WTC11 (cell line): ENCODE data around the gene LRRC37A3.
"Not testable (repeated sequence)": the region's sequence is repeated elsewhere in the genome, so short reads cannot be mapped to it uniquely, and the experiment has no call there.

Experiments used
- CREB1 ChIP-seq: sonication (generic); formaldehyde crosslinking; IDR thresholded peaks from 2 replicates; pipeline ENCODE4 v1.8.0; 2023; ENCODE audit warnings: mild to moderate bottlenecking, missing genetic modification reagents
- JUN ChIP-seq: sonication (generic); formaldehyde crosslinking; IDR thresholded peaks from 2 replicates; pipeline ENCODE4 v1.8.0; 2023; ENCODE audit warnings: mild to moderate bottlenecking, missing genetic modification reagents
- NR2C2 ChIP-seq: sonication (generic); formaldehyde crosslinking; IDR thresholded peaks from 2 replicates; pipeline ENCODE4 v1.8.0; 2022; ENCODE audit warnings: mild to moderate bottlenecking, missing genetic modification reagents
- SMAD3 ChIP-seq: sonication (generic); formaldehyde crosslinking; IDR thresholded peaks from 2 replicates; pipeline ENCODE4 v1.8.0; 2022; ENCODE audit warnings: missing genetic modification reagents, mild to moderate bottlenecking, borderline replicate concordance
- TF ChIP-seq, protein P1 (sequence below): fragments of 200-600 bp; IDR thresholded peaks from 2 replicates; pipeline ENCODE4 v1.8.0; 2022; ENCODE audit warnings: antibody characterized with exemption
- TF ChIP-seq, protein P2 (sequence below): sonication (generic); formaldehyde crosslinking; conservative IDR thresholded peaks from 2 replicates; pipeline ENCODE4 v1.8.1; 2022; ENCODE audit warnings: mild to moderate bottlenecking, missing genetic modification reagents
- TF ChIP-seq, protein P3 (sequence below): sonication (generic); formaldehyde crosslinking; IDR thresholded peaks from 2 replicates; pipeline ENCODE4 v1.8.1; 2022; ENCODE audit warnings: low read depth, mild to moderate bottlenecking, moderate library complexity, missing genetic modification reagents, borderline replicate concordance
- TF ChIP-seq, protein P4 (sequence below): sonication (generic); formaldehyde crosslinking; IDR thresholded peaks from 2 replicates; pipeline ENCODE4 v1.8.0; 2022; ENCODE audit warnings: mild to moderate bottlenecking, missing genetic modification reagents

DNA sequence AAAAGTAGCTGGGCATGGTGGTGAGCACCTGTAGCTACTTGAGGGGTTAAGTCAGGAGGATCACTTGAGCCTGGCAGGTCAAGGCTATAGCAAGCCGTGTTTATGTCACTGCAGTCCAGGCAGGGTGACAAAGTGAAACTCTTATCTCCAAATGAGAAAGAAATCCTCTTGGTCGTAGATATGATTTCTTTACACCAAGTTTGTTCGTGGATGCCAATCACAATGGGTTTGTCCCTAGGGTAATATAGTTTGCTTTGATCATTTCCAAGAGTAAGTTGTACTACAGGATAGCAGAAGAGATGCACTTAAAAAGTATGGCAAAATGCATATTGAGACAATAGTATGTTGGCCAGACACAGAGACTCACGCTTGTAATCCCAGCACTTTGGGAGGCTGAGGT lies 6.0 kb upstream of the LRRC37A3 start:
- TF ChIP-seq, protein P1, sequence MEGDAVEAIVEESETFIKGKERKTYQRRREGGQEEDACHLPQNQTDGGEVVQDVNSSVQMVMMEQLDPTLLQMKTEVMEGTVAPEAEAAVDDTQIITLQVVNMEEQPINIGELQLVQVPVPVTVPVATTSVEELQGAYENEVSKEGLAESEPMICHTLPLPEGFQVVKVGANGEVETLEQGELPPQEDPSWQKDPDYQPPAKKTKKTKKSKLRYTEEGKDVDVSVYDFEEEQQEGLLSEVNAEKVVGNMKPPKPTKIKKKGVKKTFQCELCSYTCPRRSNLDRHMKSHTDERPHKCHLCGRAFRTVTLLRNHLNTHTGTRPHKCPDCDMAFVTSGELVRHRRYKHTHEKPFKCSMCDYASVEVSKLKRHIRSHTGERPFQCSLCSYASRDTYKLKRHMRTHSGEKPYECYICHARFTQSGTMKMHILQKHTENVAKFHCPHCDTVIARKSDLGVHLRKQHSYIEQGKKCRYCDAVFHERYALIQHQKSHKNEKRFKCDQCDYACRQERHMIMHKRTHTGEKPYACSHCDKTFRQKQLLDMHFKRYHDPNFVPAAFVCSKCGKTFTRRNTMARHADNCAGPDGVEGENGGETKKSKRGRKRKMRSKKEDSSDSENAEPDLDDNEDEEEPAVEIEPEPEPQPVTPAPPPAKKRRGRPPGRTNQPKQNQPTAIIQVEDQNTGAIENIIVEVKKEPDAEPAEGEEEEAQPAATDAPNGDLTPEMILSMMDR, result not testable (repeated sequence)
- TF ChIP-seq, protein P2, sequence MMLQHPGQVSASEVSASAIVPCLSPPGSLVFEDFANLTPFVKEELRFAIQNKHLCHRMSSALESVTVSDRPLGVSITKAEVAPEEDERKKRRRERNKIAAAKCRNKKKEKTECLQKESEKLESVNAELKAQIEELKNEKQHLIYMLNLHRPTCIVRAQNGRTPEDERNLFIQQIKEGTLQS (CRISPR knock-in tag), result not testable (repeated sequence)
- not testable (repeated sequence) for TF ChIP-seq JUN (CRISPR knock-in tag); NR2C2 (CRISPR knock-in tag); SMAD3; CREB1
- TF ChIP-seq, protein P3, sequence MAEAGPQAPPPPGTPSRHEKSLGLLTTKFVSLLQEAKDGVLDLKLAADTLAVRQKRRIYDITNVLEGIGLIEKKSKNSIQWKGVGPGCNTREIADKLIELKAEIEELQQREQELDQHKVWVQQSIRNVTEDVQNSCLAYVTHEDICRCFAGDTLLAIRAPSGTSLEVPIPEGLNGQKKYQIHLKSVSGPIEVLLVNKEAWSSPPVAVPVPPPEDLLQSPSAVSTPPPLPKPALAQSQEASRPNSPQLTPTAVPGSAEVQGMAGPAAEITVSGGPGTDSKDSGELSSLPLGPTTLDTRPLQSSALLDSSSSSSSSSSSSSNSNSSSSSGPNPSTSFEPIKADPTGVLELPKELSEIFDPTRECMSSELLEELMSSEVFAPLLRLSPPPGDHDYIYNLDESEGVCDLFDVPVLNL (CRISPR knock-in tag), result not testable (repeated sequence)
- TF ChIP-seq, protein P4, sequence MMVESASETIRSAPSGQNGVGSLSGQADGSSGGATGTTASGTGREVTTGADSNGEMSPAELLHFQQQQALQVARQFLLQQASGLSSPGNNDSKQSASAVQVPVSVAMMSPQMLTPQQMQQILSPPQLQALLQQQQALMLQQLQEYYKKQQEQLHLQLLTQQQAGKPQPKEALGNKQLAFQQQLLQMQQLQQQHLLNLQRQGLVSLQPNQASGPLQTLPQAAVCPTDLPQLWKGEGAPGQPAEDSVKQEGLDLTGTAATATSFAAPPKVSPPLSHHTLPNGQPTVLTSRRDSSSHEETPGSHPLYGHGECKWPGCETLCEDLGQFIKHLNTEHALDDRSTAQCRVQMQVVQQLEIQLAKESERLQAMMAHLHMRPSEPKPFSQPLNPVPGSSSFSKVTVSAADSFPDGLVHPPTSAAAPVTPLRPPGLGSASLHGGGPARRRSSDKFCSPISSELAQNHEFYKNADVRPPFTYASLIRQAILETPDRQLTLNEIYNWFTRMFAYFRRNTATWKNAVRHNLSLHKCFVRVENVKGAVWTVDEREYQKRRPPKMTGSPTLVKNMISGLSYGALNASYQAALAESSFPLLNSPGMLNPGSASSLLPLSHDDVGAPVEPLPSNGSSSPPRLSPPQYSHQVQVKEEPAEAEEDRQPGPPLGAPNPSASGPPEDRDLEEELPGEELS, result not testable (repeated sequence)
